Measurements from ENCODE around the gene TMEM98. TPM values are rescaled to one million over a fixed set of nuclear protein-coding genes. Genes with fewer than 3 reads are reported as not detected.

The TMEM98 gene
- total RNA-seq, 2 donors from 2014 or later = 98.3 to 206 TPM

GRCh38 chr17:32928586-32929535 is 908 bp downstream of the TMEM98 start:
- Histone ChIP-seq H3K27ac (peak overlapping the region; percentile 85 to 91), H3K4me1 (replicated peaks) (peaks cover 7% of the 10 kb centered on the region), H3K27me3 (replicated peaks; ENCODE audit: insufficient read depth) (no peaks in the 10 kb centered on the region), H3K4me3 (peak overlapping the region; percentile 75 to 77), H3K9me3 (no peaks in the 10 kb centered on the region), H3K36me3 (no peaks in the 10 kb centered on the region)
- intact Hi-C loops (cut with DNase I) = no loop called here
- DNase-seq (ENCODE audit: low spot score) = no peak
- WGBS = 9% methylated on average over 19 of the region's 19 CpGs
- TF ChIP-seq POLR2AphosphoS5 (IDR thresholded peaks at IDR 0.05) = no peak
- TF ChIP-seq, protein P1, sequence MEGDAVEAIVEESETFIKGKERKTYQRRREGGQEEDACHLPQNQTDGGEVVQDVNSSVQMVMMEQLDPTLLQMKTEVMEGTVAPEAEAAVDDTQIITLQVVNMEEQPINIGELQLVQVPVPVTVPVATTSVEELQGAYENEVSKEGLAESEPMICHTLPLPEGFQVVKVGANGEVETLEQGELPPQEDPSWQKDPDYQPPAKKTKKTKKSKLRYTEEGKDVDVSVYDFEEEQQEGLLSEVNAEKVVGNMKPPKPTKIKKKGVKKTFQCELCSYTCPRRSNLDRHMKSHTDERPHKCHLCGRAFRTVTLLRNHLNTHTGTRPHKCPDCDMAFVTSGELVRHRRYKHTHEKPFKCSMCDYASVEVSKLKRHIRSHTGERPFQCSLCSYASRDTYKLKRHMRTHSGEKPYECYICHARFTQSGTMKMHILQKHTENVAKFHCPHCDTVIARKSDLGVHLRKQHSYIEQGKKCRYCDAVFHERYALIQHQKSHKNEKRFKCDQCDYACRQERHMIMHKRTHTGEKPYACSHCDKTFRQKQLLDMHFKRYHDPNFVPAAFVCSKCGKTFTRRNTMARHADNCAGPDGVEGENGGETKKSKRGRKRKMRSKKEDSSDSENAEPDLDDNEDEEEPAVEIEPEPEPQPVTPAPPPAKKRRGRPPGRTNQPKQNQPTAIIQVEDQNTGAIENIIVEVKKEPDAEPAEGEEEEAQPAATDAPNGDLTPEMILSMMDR (IDR thresholded peaks at IDR 0.05) = no peak
- no peak for TF ChIP-seq POLR2A (IDR thresholded peaks at IDR 0.05)

DNA sequence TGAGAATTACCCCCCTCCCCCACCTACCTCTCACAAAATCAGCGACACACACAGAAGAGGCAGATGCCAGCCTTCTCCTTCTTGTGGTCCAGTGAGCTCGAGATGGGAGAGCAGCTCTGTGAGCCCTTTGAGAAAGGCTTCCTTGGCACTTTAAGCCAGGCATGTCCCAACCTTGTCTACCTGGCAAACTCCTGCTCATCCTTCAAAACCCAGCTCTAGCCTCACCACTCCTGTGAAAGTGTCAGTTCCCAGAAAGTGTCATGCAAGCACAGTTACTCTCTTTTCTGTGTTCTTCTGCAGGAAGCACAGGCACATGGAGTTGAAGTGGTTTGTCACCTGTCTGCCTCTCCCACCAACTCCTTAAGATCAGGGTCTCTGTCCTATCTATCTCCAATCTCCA is 1.6 kb downstream of the TMEM98 start:
- H3K27ac ChIP-seq = no peak overlapping the region
- peak overlapping the region in 1 of 2 donors; percentile 77 for H3K4me3 ChIP-seq

GRCh38 chr17:32930512-32930911 is 2.6 kb downstream of the TMEM98 start:
- intact Hi-C loops (cut with DNase I) = no loop called here
- TF ChIP-seq, protein P1 (IDR thresholded peaks at IDR 0.05) = no peak
- peak; percentile 21 for TF ChIP-seq POLR2AphosphoS5 (IDR thresholded peaks at IDR 0.05)

More for the DNA sequence above, 1.6 kb downstream of the TMEM98 start:
- Histone ChIP-seq H3K4me1 (replicated peaks) (peaks cover 7% of the 10 kb centered on the region), H3K27me3 (replicated peaks; ENCODE audit: insufficient read depth) (no peaks in the 10 kb centered on the region), H3K9me3 (no peaks in the 10 kb centered on the region), H3K36me3 (no peaks in the 10 kb centered on the region)
- TF ChIP-seq POLR2A (IDR thresholded peaks at IDR 0.05) (no peak), POLR2AphosphoS5 (IDR thresholded peaks at IDR 0.05) (no peak)
- TF ChIP-seq, protein P1 (IDR thresholded peaks at IDR 0.05) = no peak
- intact Hi-C loops (cut with DNase I) = no loop called here
- no peak for DNase-seq (ENCODE audit: low spot score)
- WGBS = 39% methylated on average over 2 of the region's 2 CpGs

GRCh38 chr17:32931686-32932085 is 3.7 kb downstream of the TMEM98 start:
- intact Hi-C loops (cut with DNase I) = no loop called here
- no peaks in the 10 kb centered on the region for H3K27me3 ChIP-seq (replicated peaks; ENCODE audit: insufficient read depth)
- no peaks in the 10 kb centered on the region for H3K9me3 ChIP-seq
- WGBS = 79% methylated on average over 1 of the region's 1 CpG
- peaks cover 7% of the 10 kb centered on the region for H3K4me1 ChIP-seq (replicated peaks)
- H3K36me3 ChIP-seq = no peaks in the 10 kb centered on the region
- no peak overlapping the region for H3K4me3 ChIP-seq
- H3K27ac ChIP-seq = no peak overlapping the region
- TF ChIP-seq, protein P1 (IDR thresholded peaks at IDR 0.05) = no peak
- TF ChIP-seq POLR2A (IDR thresholded peaks at IDR 0.05) (no peak), POLR2AphosphoS5 (IDR thresholded peaks at IDR 0.05) (no peak)
- DNase-seq (ENCODE audit: low spot score) = no peak

More at GRCh38 chr17:32930512-32930911, 2.6 kb downstream of the TMEM98 start:
- H3K4me1 ChIP-seq (replicated peaks) = peaks cover 7% of the 10 kb centered on the region
- WGBS = 68% methylated on average over 1 of the region's 1 CpG
- DNase-seq (ENCODE audit: low spot score) = no peak
- no peaks in the 10 kb centered on the region for H3K36me3 ChIP-seq
- no peaks in the 10 kb centered on the region for H3K9me3 ChIP-seq
- H3K4me3 ChIP-seq = no peak overlapping the region
- no peaks in the 10 kb centered on the region for H3K27me3 ChIP-seq (replicated peaks; ENCODE audit: insufficient read depth)
- H3K27ac ChIP-seq = no peak overlapping the region

Data from prostate gland (tissue), 2 donors.